GM19035 (cell line): ENCODE measurements around the gene GIMAP4.
"Not testable (repeated sequence)": the region's sequence is repeated elsewhere in the genome, so short reads cannot be mapped to it uniquely, and the experiment has no call there.

ENCODE experiments used
- ATAC-seq: cut with Tn5 transposase; IDR thresholded peaks from one replicate; pipeline ENCODE4 v1.9.1; 2021; ENCODE audit not compliant: unreplicated experiment

Gene GIMAP4

GRCh38 chr7:150567169-150567568 is at the start of gene GIMAP4:
Gene GIMAP4 (plus strand): TSS chr7:150567390. CDS start chr7:150569902, 2,512 bp downstream.
- no peak for ATAC-seq

GRCh38 chr7:150519310-150519709 is 47.9 kb upstream of the GIMAP4 start:
- no peak for ATAC-seq

- ATAC-seq: no peak
These were observed 47.0 kb upstream of the GIMAP4 start for GRCh38 chr7:150520145-150520544.

- ATAC-seq: not testable (repeated sequence)
These were observed 44.3 kb upstream of the GIMAP4 start for GRCh38 chr7:150522931-150523330.

GRCh38 chr7:150524018-150524417 is 43.2 kb upstream of the GIMAP4 start:
- no peak for ATAC-seq

- no peak for ATAC-seq
These were observed 35.5 kb upstream of the GIMAP4 start for GRCh38 chr7:150531704-150532103.

GRCh38 chr7:150538259-150538658 is 28.9 kb upstream of the GIMAP4 start:
- no peak for ATAC-seq

GRCh38 chr7:150553163-150553562 is 14.0 kb upstream of the GIMAP4 start:
- ATAC-seq: no peak

GRCh38 chr7:150556521-150557138 is 10.6 kb upstream of the GIMAP4 start:
- ATAC-seq: no peak

GRCh38 chr7:150560486-150560885 is 6.7 kb upstream of the GIMAP4 start:
- no peak for ATAC-seq

GRCh38 chr7:150562919-150563318 is 4.3 kb upstream of the GIMAP4 start:
- no peak for ATAC-seq

GRCh38 chr7:150564006-150564405 is 3.2 kb upstream of the GIMAP4 start:
- no peak for ATAC-seq

GRCh38 chr7:150564566-150564965 is 2.6 kb upstream of the GIMAP4 start:
- no peak for ATAC-seq

- no peak for ATAC-seq
These were observed 2.0 kb upstream of the GIMAP4 start for GRCh38 chr7:150565239-150565638.

- ATAC-seq: no peak
These were observed 1.1 kb upstream of the GIMAP4 start for GRCh38 chr7:150566123-150566522.

- no peak for ATAC-seq
These were observed 618 bp upstream of the GIMAP4 start for GRCh38 chr7:150566572-150566971.

GRCh38 chr7:150567871-150568301 is 696 bp downstream of the GIMAP4 start:
- no peak for ATAC-seq

- ATAC-seq: no peak
These were observed 1.5 kb downstream of the GIMAP4 start for GRCh38 chr7:150568714-150569113.

- no peak for ATAC-seq
These were observed 2.2 kb downstream of the GIMAP4 start for GRCh38 chr7:150569245-150569955.

GRCh38 chr7:150570556-150571465 is 3.6 kb downstream of the GIMAP4 start:
- no peak for ATAC-seq

- ATAC-seq: no peak
These were observed 5.3 kb downstream of the GIMAP4 start for GRCh38 chr7:150572496-150572895.
